Neural cell (in vitro differentiated cells): Measurements from ENCODE around the gene SPATA13. TPM values are rescaled to one million over a fixed set of nuclear protein-coding genes. Genes with fewer than 3 reads are reported as not detected.

Experiments
- H2AFZ ChIP-seq: fragments of 200-600, 300-800 bp; sonication (generic), shearing (Covaris generic); 2 replicates; pipeline ENCODE4 v1.6.0; 2014; ENCODE audit warnings: low read depth, mild to moderate bottlenecking, antibody characterized with exemption, low read length, moderate library complexity
- H3F3A ChIP-seq: fragments of 200-600 bp; shearing (Covaris generic); 2 replicates; pipeline ENCODE4 v1.6.1; 2016; ENCODE audit warnings: mild to moderate bottlenecking, moderate library complexity, mixed read lengths, antibody characterized with exemption, low read length; ENCODE audit not compliant: insufficient read depth, poor library complexity, severe bottlenecking
- H3K27ac ChIP-seq: fragments of 200-600, 300-800 bp; sonication (generic), shearing (Covaris generic); 2 replicates; pipeline ENCODE4 v1.5.1; 2014; ENCODE audit warnings: mild to moderate bottlenecking, low read length, moderate library complexity
- H3K27me3 ChIP-seq: fragments of 300-800, 200-600 bp; sonication (generic), shearing (Covaris generic); 2 replicates; pipeline ENCODE4 v1.6.0; 2014; ENCODE audit warnings: mild to moderate bottlenecking, low read depth, low read length, moderate library complexity; ENCODE audit not compliant: insufficient read depth
- H3K36me3 ChIP-seq: fragments of 300-800, 200-600 bp; sonication (generic), shearing (Covaris generic); 2 replicates; pipeline ENCODE4 v1.5.1; 2014; ENCODE audit warnings: mild to moderate bottlenecking, antibody characterized with exemption, low read length, moderate library complexity; ENCODE audit not compliant: insufficient read depth
- H3K4me2 ChIP-seq: fragments of 300-800, 200-600 bp; sonication (generic), shearing (Covaris generic); 2 replicates; pipeline ENCODE4 v1.6.0; 2014; ENCODE audit warnings: mild to moderate bottlenecking, low read length
- H3K4me3 ChIP-seq: fragments of 300-800, 200-600 bp; sonication (generic), shearing (Covaris generic); 2 replicates; pipeline ENCODE4 v1.5.1; 2014; ENCODE audit warnings: mild to moderate bottlenecking, low read length, moderate library complexity
- H3K79me2 ChIP-seq: fragments of 200-600 bp; shearing (Covaris generic); replicated peaks from 2 replicates; pipeline ENCODE4 v1.6.0; 2014; ENCODE audit warnings: mild to moderate bottlenecking, low read length, moderate library complexity; ENCODE audit not compliant: insufficient read depth
- H3K9ac ChIP-seq: fragments of 300-800, 200-600 bp; sonication (generic), shearing (Covaris generic); 2 replicates; pipeline ENCODE4 v1.6.1; 2016; ENCODE audit warnings: mild to moderate bottlenecking, low read length, mixed read lengths
- H3K9me2 ChIP-seq: fragments of 200-600 bp; shearing (Covaris generic); 2 replicates; pipeline ENCODE4 v1.6.1; 2016; ENCODE audit warnings: mild to moderate bottlenecking, low read length, mixed read lengths; ENCODE audit not compliant: insufficient read depth
- H3K9me3 ChIP-seq: fragments of 200-600, 300-800 bp; sonication (generic), shearing (Covaris generic); 2 replicates; pipeline ENCODE4 v1.6.1; 2016; ENCODE audit warnings: mild to moderate bottlenecking, mixed run types, low read length, moderate library complexity, mixed read lengths
- H4K20me1 ChIP-seq: fragments of 200-600 bp; shearing (Covaris generic); 2 replicates; pipeline ENCODE4 v1.6.1; 2016; ENCODE audit warnings: mild to moderate bottlenecking, mixed run types; ENCODE audit not compliant: insufficient read depth
- CTCF ChIP-seq: fragments of 450-650 bp; IDR thresholded peaks from 2 replicates; pipeline ENCODE4 v1.5.1; 2014; ENCODE audit warnings: antibody characterized with exemption, mild to moderate bottlenecking, moderate library complexity; ENCODE audit not compliant: poor library complexity, severe bottlenecking
- EP300 ChIP-seq: fragments of 450-650 bp; conservative IDR thresholded peaks from 2 replicates; pipeline ENCODE4 v1.6.1; 2014; ENCODE audit warnings: antibody characterized with exemption, mild to moderate bottlenecking, moderate library complexity; ENCODE audit not compliant: poor library complexity, severe bottlenecking
- EZH2 ChIP-seq: fragments of 200-600, 300-800 bp; shearing (Covaris generic), sonication (generic); IDR thresholded peaks from 2 replicates; pipeline ENCODE4 v1.6.1; 2014; ENCODE audit warnings: antibody characterized with exemption, low read length, borderline replicate concordance, mild to moderate bottlenecking; ENCODE audit not compliant: insufficient read depth, poor library complexity, severe bottlenecking
- MXI1 ChIP-seq: fragments of 450-650 bp; conservative IDR thresholded peaks from 2 replicates; pipeline ENCODE4 v1.6.1; 2014; ENCODE audit warnings: antibody characterized with exemption, mild to moderate bottlenecking; ENCODE audit not compliant: poor library complexity, severe bottlenecking
- POLR2AphosphoS5 ChIP-seq: IDR thresholded peaks from 2 replicates; pipeline ENCODE4 v1.6.1; 2012
- RAD21 ChIP-seq: fragments of 450-650 bp; conservative IDR thresholded peaks from 2 replicates; pipeline ENCODE4 v1.6.1; 2014; ENCODE audit warnings: antibody characterized with exemption, mild to moderate bottlenecking, moderate library complexity
- REST ChIP-seq: IDR thresholded peaks from 2 replicates; pipeline ENCODE4 v1.6.1; 2012; ENCODE audit warnings: borderline replicate concordance
- SMC3 ChIP-seq: fragments of 450-650 bp; conservative IDR thresholded peaks from 2 replicates; pipeline ENCODE4 v1.6.1; 2014; ENCODE audit warnings: antibody characterized with exemption, mild to moderate bottlenecking, moderate library complexity; ENCODE audit not compliant: poor library complexity
- TAF1 ChIP-seq: IDR thresholded peaks from 2 replicates; pipeline ENCODE4 v1.6.1; 2012; ENCODE audit warnings: low read depth
- polyA plus RNA-seq: library from polyadenylated mRNA; depleted of rRNA; stranded (reverse); fragments of >200 nt; gene quantifications from 2 replicates; pipeline ENCODE4 v1.2.3, GENCODE V29; 2014

The SPATA13 gene
- polyA plus RNA-seq, 1 donor from 2014 or later = 15.5 TPM

GRCh38 chr13:24290280-24290932 is 129.9 kb downstream of the SPATA13 start:
- Histone ChIP-seq H3K9me3 (no peaks in the 10 kb centered on the region), H3K9me2 (no peaks in the 10 kb centered on the region), H3K27ac (no peak overlapping the region), H3K9ac (no peak overlapping the region), H3K36me3 (no peaks in the 10 kb centered on the region), H3K4me3 (no peak overlapping the region), H4K20me1 (no peaks in the 10 kb centered on the region), H2AFZ (no peak overlapping the region), H3K27me3 (no peaks in the 10 kb centered on the region), H3K79me2 (no peaks in the 10 kb centered on the region), H3F3A (no peaks in the 10 kb centered on the region), H3K4me2 (no peak overlapping the region)
- no peak for TF ChIP-seq TAF1
- no peak for TF ChIP-seq EZH2
- TF ChIP-seq RAD21 = no peak
- TF ChIP-seq POLR2AphosphoS5 = no peak
- TF ChIP-seq MXI1 = no peak
- no peak for TF ChIP-seq CTCF
- no peak for TF ChIP-seq SMC3
- TF ChIP-seq EP300 = no peak
- TF ChIP-seq REST = no peak

GRCh38 chr13:24292481-24292880 is 132.0 kb downstream of the SPATA13 start:
- Histone ChIP-seq H3K79me2 (no peaks in the 10 kb centered on the region), H3K4me2 (no peak overlapping the region), H3K27ac (no peak overlapping the region), H3K4me3 (no peak overlapping the region), H3F3A (no peaks in the 10 kb centered on the region), H4K20me1 (no peaks in the 10 kb centered on the region), H3K9me3 (no peaks in the 10 kb centered on the region), H3K36me3 (no peaks in the 10 kb centered on the region), H2AFZ (no peak overlapping the region), H3K9me2 (no peaks in the 10 kb centered on the region), H3K27me3 (no peaks in the 10 kb centered on the region), H3K9ac (no peak overlapping the region)
- TF ChIP-seq EP300 = no peak
- no peak for TF ChIP-seq MXI1
